Psoas muscle (tissue), 8 donors: ENCODE measurements around the gene FAM169A. TPM values are rescaled to one million over a fixed set of nuclear protein-coding genes. Genes with fewer than 3 reads are reported as not detected.
"Not testable (repeated sequence)": the region's sequence is repeated elsewhere in the genome, so short reads cannot be mapped to it uniquely, and the experiment has no call there.

Source experiments
- ATAC-seq, 4 donors: fragments of 200-7000 bp; cut with Tn5 transposase; one replicate each; pipeline ENCODE4 v1.9.1; 2020; ENCODE audit warnings: moderate library complexity in 3 of 4, mild to moderate bottlenecking in 2 of 4
- DNase-seq, 2 donors: peaks; one replicate each; pipeline ENCODE4 v3.0.0-alpha.2; 2020
- H3K27ac ChIP-seq: fragments of 200-600 bp; one replicate; pipeline ENCODE4 v1.8.0; 2022
- H3K27me3 ChIP-seq, 3 donors: fragments of 200-600 bp in 1 of 3; one replicate each; pipeline versions ENCODE4 v1.6.1 to v1.8.0; 2013 to 2022; ENCODE audit warnings: low read length in 2 of 3, mild to moderate bottlenecking in 2 of 3, moderate library complexity in 1 of 3; ENCODE audit not compliant: insufficient read depth in 3 of 3
- H3K36me3 ChIP-seq, 2 donors: fragments of 200-600 bp in 1 of 2; one replicate each; pipeline versions ENCODE4 v1.6.1 to v1.8.0; 2013 to 2022; ENCODE audit warnings: low read depth in 1 of 2, mild to moderate bottlenecking in 1 of 2, moderate library complexity in 1 of 2; ENCODE audit not compliant: insufficient read depth in 1 of 2
- H3K4me1 ChIP-seq: fragments of 200-600 bp; one replicate; pipeline ENCODE4 v1.8.0; 2022
- H3K4me3 ChIP-seq: fragments of 200-600 bp; one replicate; pipeline ENCODE4 v1.8.0; 2022; ENCODE audit warnings: mild to moderate bottlenecking
- H3K9me3 ChIP-seq: fragments of 200-600 bp; one replicate; pipeline ENCODE4 v1.8.0; 2022
- WGBS, 3 donors: extraction: QIAGEN DNeasy Blood & Tissue Kit; methylation state at CpG; one replicate each; pipeline versions ENCODE4 v1.1.6 to v1.1.7; 2013; 5-methylcytosine and 5-hydroxymethylcytosine counted together
- intact Hi-C, 2 donors: fragments of 100-400 bp; cut with DNase I; formaldehyde crosslinking; loops; one replicate each; pipeline versions ENCODE4 v1.11.0 to v1.14.2; 2022
- polyA plus RNA-seq, 3 donors: library from polyadenylated mRNA; stranded (reverse); fragments of 200-250 nt; gene quantifications; one replicate each; pipeline ENCODE4 v1.2.3, GENCODE V29; 2013
- total RNA-seq, 4 donors: library from RNA; stranded (reverse); fragmentation: NEBNext Ultra II Directional in 2 of 4; extraction: Animal tissue kit (Norgen Biotek cat#: 25700) in 2 of 4; gene quantifications; one replicate each; pipeline versions ENCODE4 v1.2.1 to v1.2.4, GENCODE V29; 2021 to 2023
- TF ChIP-seq, protein P1 (sequence below): fragments of 200-600 bp; IDR thresholded peaks from one replicate; pipeline ENCODE4 v1.8.0; 2022; ENCODE audit warnings: antibody characterized with exemption
- donor health status: healthy with polysubstance abuse.
- donor health status: DM: no; HTN: no; CAD: no; lungs with moderate emphysema.
- donor health status: Bipolar disorder and iron deficiency.
- donor health status: healthy.
- donor health status: DM: yes; HTN: yes; CAD: no.
- donor health status: DM: no; HTN: no; CAD: no.
- donor health status: DM: no; HTN: no; CAD: no.
- donor health status: DM: yes; HTN: yes; CAD: no.

Gene FAM169A
- total and polyA plus RNA-seq, 7 donors = 0.01 to 0.85 (median 0.34) TPM; not detected in 3

DNA sequence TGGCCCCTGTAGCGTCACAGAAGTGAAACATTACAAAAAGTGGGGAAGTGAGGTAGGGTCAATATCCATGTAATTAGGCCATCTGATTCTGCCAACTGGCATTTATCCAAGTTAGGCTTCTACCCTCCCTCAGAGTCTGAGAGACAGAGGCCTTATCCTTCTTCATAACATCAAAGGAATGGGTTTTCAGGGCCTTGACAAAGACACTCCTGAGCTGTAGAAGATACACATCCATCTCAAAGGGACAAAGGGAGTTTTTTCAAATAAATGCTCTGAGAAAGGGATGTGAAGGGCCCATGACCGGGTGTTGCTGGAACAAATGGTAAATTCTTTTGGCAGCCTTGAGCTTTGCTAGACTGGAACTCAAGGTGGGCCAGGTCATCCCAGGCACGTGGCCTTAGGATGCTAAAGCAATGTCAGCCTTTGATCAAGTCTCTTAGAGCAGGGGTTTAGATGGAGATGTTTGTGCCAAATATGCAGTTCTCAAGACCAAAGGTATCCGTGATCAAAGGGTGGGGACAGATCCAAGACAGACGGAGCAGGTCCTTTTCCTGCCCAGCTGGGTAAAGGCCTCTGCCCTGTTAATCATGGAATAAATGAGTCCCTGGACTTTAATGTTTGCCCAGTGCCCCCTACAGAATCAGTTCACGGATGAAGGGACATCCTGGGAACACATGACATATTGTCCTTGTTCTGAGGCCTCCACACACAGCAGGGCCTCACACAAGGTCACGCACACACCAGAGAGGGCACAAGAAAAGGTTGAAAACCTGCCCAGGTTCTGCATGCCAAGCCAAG lies 10.0 kb upstream of the FAM169A start:
- H3K9me3 ChIP-seq = no peaks in the 10 kb centered on the region
- no peaks in the 10 kb centered on the region for H3K4me1 ChIP-seq
- WGBS, 3 donors = 79 to 85% (median 82%) methylated on average over 7 of the region's 7 CpGs
- TF ChIP-seq, protein P1, sequence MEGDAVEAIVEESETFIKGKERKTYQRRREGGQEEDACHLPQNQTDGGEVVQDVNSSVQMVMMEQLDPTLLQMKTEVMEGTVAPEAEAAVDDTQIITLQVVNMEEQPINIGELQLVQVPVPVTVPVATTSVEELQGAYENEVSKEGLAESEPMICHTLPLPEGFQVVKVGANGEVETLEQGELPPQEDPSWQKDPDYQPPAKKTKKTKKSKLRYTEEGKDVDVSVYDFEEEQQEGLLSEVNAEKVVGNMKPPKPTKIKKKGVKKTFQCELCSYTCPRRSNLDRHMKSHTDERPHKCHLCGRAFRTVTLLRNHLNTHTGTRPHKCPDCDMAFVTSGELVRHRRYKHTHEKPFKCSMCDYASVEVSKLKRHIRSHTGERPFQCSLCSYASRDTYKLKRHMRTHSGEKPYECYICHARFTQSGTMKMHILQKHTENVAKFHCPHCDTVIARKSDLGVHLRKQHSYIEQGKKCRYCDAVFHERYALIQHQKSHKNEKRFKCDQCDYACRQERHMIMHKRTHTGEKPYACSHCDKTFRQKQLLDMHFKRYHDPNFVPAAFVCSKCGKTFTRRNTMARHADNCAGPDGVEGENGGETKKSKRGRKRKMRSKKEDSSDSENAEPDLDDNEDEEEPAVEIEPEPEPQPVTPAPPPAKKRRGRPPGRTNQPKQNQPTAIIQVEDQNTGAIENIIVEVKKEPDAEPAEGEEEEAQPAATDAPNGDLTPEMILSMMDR = no peak
- no peak overlapping the region for H3K27ac ChIP-seq
- H3K36me3 ChIP-seq = no peaks in the 10 kb centered on the region
- H3K27me3 ChIP-seq = no peaks in the 10 kb centered on the region
- no peak for DNase-seq
- no peak overlapping the region for H3K4me3 ChIP-seq
- no peak for ATAC-seq
- intact Hi-C loops = no loop called here

DNA sequence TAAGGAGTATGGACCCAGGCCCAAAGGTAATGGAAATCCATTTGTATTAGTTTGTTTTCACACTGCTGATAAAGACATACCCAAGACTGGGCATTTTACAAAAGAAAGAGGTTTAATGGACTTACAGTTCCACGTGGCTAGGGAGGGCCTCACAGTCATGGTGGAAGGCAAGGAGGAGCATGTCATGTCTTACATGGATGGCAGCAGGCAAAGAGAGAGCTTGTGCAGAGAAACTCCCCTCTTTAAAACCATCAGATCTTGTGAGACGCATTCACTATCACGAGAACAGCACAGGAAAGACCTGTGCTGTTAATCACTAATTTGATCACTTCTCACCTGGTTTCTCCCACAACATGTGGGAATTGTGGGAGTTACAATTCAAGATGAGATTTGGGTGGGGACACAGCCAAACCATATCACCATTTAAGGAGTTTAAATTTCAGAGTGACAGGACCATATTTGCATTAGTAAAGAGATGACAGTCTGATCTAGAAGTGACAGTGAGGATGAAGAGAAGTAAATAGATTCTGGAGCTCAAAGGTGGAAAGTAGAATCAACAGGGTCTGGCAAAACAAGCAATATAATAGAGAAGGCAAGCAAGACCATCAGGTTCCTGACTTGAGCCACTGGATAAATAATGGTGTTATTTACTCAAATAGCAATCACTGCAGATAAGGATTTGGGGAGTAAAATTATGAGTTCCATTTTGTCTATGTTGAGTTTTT lies 7.5 kb upstream of the FAM169A start:
- TF ChIP-seq, protein P1 = no peak
- no peaks in the 10 kb centered on the region for H3K9me3 ChIP-seq
- no peaks in the 10 kb centered on the region for H3K4me1 ChIP-seq
- 75 to 81% (median 81%) methylated on average over 3 of the region's 3 CpGs for WGBS, 3 donors
- no peak overlapping the region for H3K4me3 ChIP-seq
- no peaks in the 10 kb centered on the region for H3K27me3 ChIP-seq
- H3K36me3 ChIP-seq = no peaks in the 10 kb centered on the region
- intact Hi-C loops = no loop called here
- no peak overlapping the region for H3K27ac ChIP-seq
- ATAC-seq = no peak
- DNase-seq = no peak

DNA sequence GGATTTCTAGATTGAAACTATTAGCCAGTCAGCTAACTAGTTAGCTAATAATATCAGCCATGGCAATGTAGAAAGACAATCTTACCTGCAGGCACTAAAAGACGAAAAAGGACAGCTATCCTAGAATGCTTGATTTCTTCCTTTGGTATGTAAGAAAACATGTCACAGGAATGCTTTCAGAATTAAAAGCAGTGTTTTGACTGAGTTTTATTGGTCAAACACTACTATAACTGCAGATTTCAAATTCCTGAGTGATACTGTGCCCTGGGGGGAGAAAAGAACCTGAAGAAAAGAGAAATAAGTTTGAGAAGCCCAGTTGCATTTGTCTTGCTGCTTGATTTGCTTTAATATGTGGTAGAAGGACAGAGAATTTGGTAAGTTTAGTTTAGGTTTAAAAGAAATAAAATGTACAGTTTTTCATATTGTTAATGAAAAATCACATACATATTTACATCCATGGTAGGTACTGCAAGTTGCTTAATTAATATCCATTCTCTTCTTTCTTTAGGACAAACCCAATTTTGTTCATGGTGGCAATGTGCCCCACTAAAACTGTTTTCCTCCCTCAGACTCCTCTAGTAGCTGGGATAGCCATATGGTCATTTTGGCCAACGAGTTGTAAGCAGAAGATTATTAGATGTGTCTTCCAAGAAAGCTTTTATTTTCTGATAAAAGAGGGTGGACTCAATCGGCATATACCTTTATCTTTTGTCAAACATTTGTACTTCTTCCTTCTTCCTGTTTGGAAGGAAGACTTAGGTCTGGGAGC lies 4.3 kb upstream of the FAM169A start:
- no peak for ATAC-seq
- Histone ChIP-seq H3K4me3 (no peak overlapping the region), H3K27me3 (peaks cover 2 to 26% (median 10%) of the 10 kb centered on the region in 3 donors), H3K4me1 (no peaks in the 10 kb centered on the region), H3K36me3 (no peaks in the 10 kb centered on the region), H3K27ac (no peak overlapping the region), H3K9me3 (no peaks in the 10 kb centered on the region)
- TF ChIP-seq, protein P1 = no peak
- intact Hi-C loops = no loop called here
- DNase-seq = no peak
- WGBS, 3 donors = 67 to 83% (median 74%) methylated on average over 3 of the region's 3 CpGs

DNA sequence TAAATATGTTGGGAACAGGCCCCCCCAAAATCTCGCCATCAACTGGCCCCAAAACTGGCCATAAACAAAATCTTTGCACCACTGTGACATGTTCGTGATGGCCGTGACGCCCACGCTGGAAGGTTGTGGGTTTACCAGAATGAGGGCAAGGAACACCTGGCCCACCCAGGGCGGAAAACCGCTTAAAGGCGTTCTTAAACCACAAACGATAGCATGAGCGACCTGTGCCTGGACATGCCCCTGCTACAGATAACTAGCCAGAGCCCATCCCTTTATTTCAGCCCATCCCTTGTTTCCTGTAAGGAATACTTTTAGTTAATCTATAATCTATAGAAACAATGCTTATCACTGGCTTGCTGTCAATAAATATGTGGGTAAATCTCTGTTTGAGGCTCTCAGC lies 3.2 kb upstream of the FAM169A start:
- DNase-seq, H3K9me3 ChIP-seq, intact Hi-C loops, H3K36me3 ChIP-seq, H3K4me1 ChIP-seq, H3K4me3 ChIP-seq, ATAC-seq, H3K27ac ChIP-seq: not testable (repeated sequence)
- peaks cover 2 to 37% (median 15%) of the 10 kb centered on the region in 3 donors for H3K27me3 ChIP-seq
- WGBS, 3 donors = 71 to 76% (median 72%) methylated on average over 10 of the region's 10 CpGs
